Measurements from ENCODE around the gene ZNF148. TPM values are rescaled to one million over a fixed set of nuclear protein-coding genes. Genes with fewer than 3 reads are reported as not detected.
"Not testable (repeated sequence)": the region's sequence is repeated elsewhere in the genome, so short reads cannot be mapped to it uniquely, and the experiment has no call there.

The ZNF148 gene
- polyA plus RNA-seq, 2 of the 4 experiments (the other 2 are of a cell fraction) = 9.9 to 26.5 TPM

- TF ChIP-seq ELK1 (IDR thresholded peaks at IDR 0.05; ENCODE audit: low read depth, low read length) = no peak
- no peak for TF ChIP-seq EHF (CRISPR knock-in tag; IDR thresholded peaks at IDR 0.05)
- no peak for TF ChIP-seq EHMT2 (IDR thresholded peaks at IDR 0.05; ENCODE audit: low read depth)
- no peak for TF ChIP-seq TFCP2L1 (CRISPR knock-in tag; IDR thresholded peaks at IDR 0.05)
- no peak for TF ChIP-seq ATOH8 (CRISPR knock-in tag; IDR thresholded peaks at IDR 0.05; ENCODE audit: low read depth)
Measured at GRCh38 chr3:125349055-125349454, 26.1 kb downstream of the ZNF148 start (continued).

- H3K27ac ChIP-seq; ATAC-seq; H3K4me1 ChIP-seq; FAIRE-seq; CTCF ChIA-PET; DNase-seq (ENCODE audit: low read depth in 1 of 2, low spot score in 1 of 2); H3K4me2 ChIP-seq; POLR2A ChIA-PET; H3K4me3 ChIP-seq; H3K9me3 ChIP-seq: not testable (repeated sequence)
- WGBS (ENCODE audit: missing lambda C conversion rate) = 80% methylated on average over 6 of the region's 7 CpGs
- peak; percentile 29 for TF ChIP-seq MAFK (IDR thresholded peaks at IDR 0.05; ENCODE audit: partially characterized antibody)
Measured at GRCh38 chr3:125343367-125343766, 31.8 kb downstream of the ZNF148 start.

GRCh38 chr3:125340121-125340520 lies 35.0 kb downstream of the ZNF148 start:
- FAIRE-seq = no peak
- DNase-seq (ENCODE audit: low read depth in 1 of 2, low spot score in 1 of 2) = no peak
- POLR2A ChIA-PET = no interaction called here
- no peak for TF ChIP-seq USF2 (IDR thresholded peaks at IDR 0.05)
- TF ChIP-seq HOXB13 (CRISPR knock-in tag; IDR thresholded peaks at IDR 0.05; ENCODE audit: low read depth) = no peak
- no peak for TF ChIP-seq ZC3H11A (IDR thresholded peaks at IDR 0.05)
- no peak for TF ChIP-seq TFCP2L1 (CRISPR knock-in tag; IDR thresholded peaks at IDR 0.05)
- TF ChIP-seq MAZ (IDR thresholded peaks at IDR 0.05; ENCODE audit: borderline replicate concordance, low read depth, low read length) = no peak
- no peak for TF ChIP-seq POLR2AphosphoS2 (conservative IDR thresholded peaks at IDR 0.05; ENCODE audit: low read length)
- no peak for TF ChIP-seq REST (IDR thresholded peaks at IDR 0.05)
- no peak for TF ChIP-seq ZSCAN20 (CRISPR knock-in tag; IDR thresholded peaks at IDR 0.05)
- TF ChIP-seq RNF2 (IDR thresholded peaks at IDR 0.05; ENCODE audit: borderline replicate concordance, low read depth) = no peak
- TF ChIP-seq BHLHE40 (IDR thresholded peaks at IDR 0.05; ENCODE audit: low read depth, low read length) = no peak
- no peak for TF ChIP-seq ATOH8 (CRISPR knock-in tag; IDR thresholded peaks at IDR 0.05; ENCODE audit: low read depth)
- TF ChIP-seq CBX8 (IDR thresholded peaks at IDR 0.05) = no peak
- TF ChIP-seq, protein P1, sequence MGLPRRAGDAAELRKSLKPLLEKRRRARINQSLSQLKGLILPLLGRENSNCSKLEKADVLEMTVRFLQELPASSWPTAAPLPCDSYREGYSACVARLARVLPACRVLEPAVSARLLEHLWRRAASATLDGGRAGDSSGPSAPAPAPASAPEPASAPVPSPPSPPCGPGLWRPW (IDR thresholded peaks at IDR 0.05) = no peak
- TF ChIP-seq MAFK (IDR thresholded peaks at IDR 0.05; ENCODE audit: partially characterized antibody) = no peak
- no peak for TF ChIP-seq PBX3 (IDR thresholded peaks at IDR 0.05)
- TF ChIP-seq CHD4 (IDR thresholded peaks at IDR 0.05; ENCODE audit: borderline replicate concordance) = no peak
- no peak for TF ChIP-seq NR3C1 (IDR thresholded peaks at IDR 0.05)
- ATAC-seq = no peak
- CTCF ChIA-PET = no interaction called here
- 83% methylated on average over 2 of the region's 2 CpGs for WGBS (ENCODE audit: missing lambda C conversion rate)
- Histone ChIP-seq H3K4me3 (no peak overlapping the region), H3K9me3 (no peaks in the 10 kb centered on the region), H3K4me2 (no peak overlapping the region), H3K27ac (no peak overlapping the region), H3K4me1 (no peaks in the 10 kb centered on the region)
